PC-3 (cell line): ENCODE measurements around the gene RFX7. TPM values are rescaled to one million over a fixed set of nuclear protein-coding genes. Genes with fewer than 3 reads are reported as not detected.
A peak's percentile ranks its signal among the peaks of the same experiment; 100 is the strongest.

Experiments used
- ATAC-seq: fragments of 200-7000 bp; cut with Tn5 transposase; 2 replicates; pipeline ENCODE4 v1.9.1; 2020; ENCODE audit warnings: mild to moderate bottlenecking, moderate library complexity
- BruUV-seq: library from RNA; stranded (reverse); fragments of 400-500 nt; replicated peaks from 2 replicates; lab custom pipeline; 2021; lab: Mats Ljungman, UMichigan
- CTCF ChIA-PET: fragments of 300-600 bp; sonication (Branson Sonifier 250); formaldehyde crosslinking; loops from one replicate; lab custom pipeline; 2022; ENCODE audit warnings: antibody characterized with exemption; lab: Charles Lee
- POLR2A ChIA-PET: fragments of 300-600 bp; sonication (Branson Sonifier 250); formaldehyde crosslinking; loops from one replicate; lab custom pipeline; 2022; ENCODE audit warnings: antibody characterized with exemption; ENCODE audit not compliant: unreplicated experiment; lab: Charles Lee
- DNase-seq: peaks from one replicate; pipeline ENCODE4 v3.0.0-alpha.2; 2015
- H2AFZ ChIP-seq: fragments of 300-600 bp; sonication (generic); 2 replicates; pipeline ENCODE4 v1.6.0; 2016; ENCODE audit warnings: antibody characterized with exemption, low read length
- H3F3A ChIP-seq: fragments of 300-600 bp; sonication (generic); one replicate; pipeline ENCODE4 v1.6.0; 2017; ENCODE audit warnings: antibody characterized with exemption, low read length, control low read depth, mild to moderate bottlenecking; ENCODE audit not compliant: unreplicated experiment
- H3K27ac ChIP-seq: fragments of 300-600 bp; sonication (generic); 2 replicates; pipeline ENCODE4 v1.5.1; 2016; ENCODE audit warnings: mild to moderate bottlenecking, low read length
- H3K27me3 ChIP-seq: fragments of 300-600 bp; sonication (generic); 2 replicates; pipeline ENCODE4 v1.6.1; 2016; ENCODE audit warnings: low read length, mixed read lengths
- H3K36me3 ChIP-seq: fragments of 300-600 bp; sonication (generic); 2 replicates; pipeline ENCODE4 v1.6.1; 2016; ENCODE audit warnings: low read depth, mixed run types, low read length, mixed read lengths
- H3K4me1 ChIP-seq: fragments of 300-600 bp; sonication (generic); 2 replicates; pipeline ENCODE4 v1.5.1; 2016; ENCODE audit warnings: low read length; ENCODE audit not compliant: insufficient read depth
- H3K4me2 ChIP-seq: fragments of 300-600 bp; sonication (generic); 2 replicates; pipeline ENCODE4 v1.6.0; 2016; ENCODE audit warnings: low read length
- H3K4me3 ChIP-seq: fragments of 300-600 bp; sonication (generic); 2 replicates; pipeline ENCODE4 v1.5.1; 2016; ENCODE audit warnings: mild to moderate bottlenecking, low read length, mixed read lengths
- H3K79me2 ChIP-seq: fragments of 300-600 bp; sonication (generic); 2 replicates; pipeline ENCODE4 v1.6.1; 2017; ENCODE audit warnings: low read length, mixed read lengths
- H3K9ac ChIP-seq: fragments of 300-600 bp; sonication (generic); 2 replicates; pipeline ENCODE4 v1.6.0; 2016; ENCODE audit warnings: mild to moderate bottlenecking, low read length
- H3K9me2 ChIP-seq: fragments of 300-600 bp; sonication (generic); replicated peaks from 2 replicates; pipeline ENCODE4 v1.6.1; 2016; ENCODE audit warnings: mixed run types, low read length, mixed read lengths
- H3K9me3 ChIP-seq: fragments of 300-600 bp; sonication (generic); 2 replicates; pipeline ENCODE4 v1.6.1; 2016; ENCODE audit warnings: low read length, mixed read lengths
- H4K20me1 ChIP-seq: fragments of 300-600 bp; sonication (generic); 2 replicates; pipeline ENCODE4 v1.6.1; 2016; ENCODE audit warnings: low read length, mixed read lengths
- EZH2 ChIP-seq: fragments of 300-600 bp; sonication (generic); IDR thresholded peaks from one replicate; pipeline ENCODE4 v1.6.1; 2017; ENCODE audit warnings: antibody characterized with exemption, mild to moderate bottlenecking, low read length; ENCODE audit not compliant: unreplicated experiment
- EZH2phosphoT487 ChIP-seq: fragments of 300-600 bp; sonication (generic); IDR thresholded peaks from 2 replicates; pipeline ENCODE4 v1.6.1; 2018; ENCODE audit warnings: mild to moderate bottlenecking, antibody characterized with exemption, low read length, borderline replicate concordance
- intact Hi-C: fragments of 100-400 bp; cut with micrococcal nuclease; formaldehyde crosslinking; loops from 2 replicates; pipeline ENCODE4 v1.9.0; 2023
- total RNA-seq: library from RNA; depleted of rRNA; stranded (reverse); fragments of >200 nt; gene quantifications from 2 replicates; pipeline ENCODE4 v1.2.3, GENCODE V29; 2014
- TF ChIP-seq, protein P1 (sequence below): fragments of 300-600 bp; sonication (generic); conservative IDR thresholded peaks from 2 replicates; pipeline ENCODE4 v1.5.1; 2017; ENCODE audit warnings: antibody characterized with exemption, low read depth, mild to moderate bottlenecking, low read length

The RFX7 gene
- total RNA-seq, 1 experiment from 2014 or later = 2.8 TPM

DNA sequence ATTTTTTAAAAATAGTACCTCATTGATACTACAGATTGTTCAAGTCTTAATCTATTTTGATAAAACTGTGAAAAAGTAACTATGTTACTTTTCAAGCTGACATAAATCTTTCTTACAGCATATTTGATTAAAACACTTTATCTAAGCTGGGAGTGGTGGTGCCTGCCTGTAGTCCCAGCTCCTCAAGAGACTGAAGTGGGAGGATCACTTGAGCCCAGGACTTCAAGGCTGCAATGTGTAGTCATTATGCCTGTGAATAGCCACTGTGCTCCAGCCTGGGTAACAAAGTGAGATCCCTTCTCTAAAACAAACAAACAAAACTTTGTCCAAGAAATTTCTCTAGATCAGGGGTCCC lies 190.7 kb downstream of the RFX7 start:
- H3K4me2 ChIP-seq = no peak overlapping the region

DNA sequence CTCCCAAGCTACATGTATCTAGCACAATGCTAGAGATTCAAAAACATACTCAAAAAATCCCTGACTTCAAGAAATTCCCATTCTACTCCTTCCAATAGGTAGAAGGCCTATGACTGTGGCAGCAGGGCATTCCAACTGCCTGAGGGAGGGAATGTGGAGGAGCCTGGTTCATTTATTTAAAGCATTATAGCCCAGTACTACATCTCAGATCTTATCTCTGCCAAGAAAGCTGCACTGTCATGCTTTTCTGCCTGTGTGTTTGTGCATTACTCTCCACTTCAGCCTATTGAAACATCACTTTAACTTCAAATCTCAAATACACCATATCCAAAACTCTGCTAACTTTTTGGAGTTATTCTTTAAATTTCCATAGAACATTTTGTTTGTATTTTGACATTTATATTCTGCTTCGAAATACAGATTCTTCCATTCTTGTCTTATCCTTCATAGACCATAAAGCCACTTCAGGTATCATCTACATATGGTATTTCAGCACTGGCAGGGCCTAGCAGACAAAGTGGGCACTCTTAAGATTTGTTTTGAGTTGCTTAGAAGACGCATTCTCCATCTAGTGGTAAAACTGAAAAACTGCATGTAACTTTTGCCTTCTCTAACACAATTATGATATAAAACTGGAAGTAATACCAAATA lies 191.2 kb downstream of the RFX7 start:
- Histone ChIP-seq H3K27me3 (no peaks in the 10 kb centered on the region), H3F3A (no peaks in the 10 kb centered on the region), H3K9ac (no peak overlapping the region), H2AFZ (0 out of 2 replicates have a peak overlapping the region, but pooled peaks have one; percentile 39), H3K9me3 (no peaks in the 10 kb centered on the region), H3K4me3 (no peak overlapping the region), H3K79me2 (no peaks in the 10 kb centered on the region), H3K36me3 (no peaks in the 10 kb centered on the region), H3K4me1 (peaks cover 1% of the 10 kb centered on the region; the same call in 1 of the 2 replicates), H3K4me2 (no peak overlapping the region), H4K20me1 (no peaks in the 10 kb centered on the region), H3K27ac (no peak overlapping the region), H3K9me2 (no peaks in the 10 kb centered on the region)
- ChIA-PET CTCF (no interaction called here), POLR2A (no interaction called here)
- no TSS peak for BruUV-seq
- no peak for TF ChIP-seq EZH2phosphoT487
- TF ChIP-seq, protein P1, sequence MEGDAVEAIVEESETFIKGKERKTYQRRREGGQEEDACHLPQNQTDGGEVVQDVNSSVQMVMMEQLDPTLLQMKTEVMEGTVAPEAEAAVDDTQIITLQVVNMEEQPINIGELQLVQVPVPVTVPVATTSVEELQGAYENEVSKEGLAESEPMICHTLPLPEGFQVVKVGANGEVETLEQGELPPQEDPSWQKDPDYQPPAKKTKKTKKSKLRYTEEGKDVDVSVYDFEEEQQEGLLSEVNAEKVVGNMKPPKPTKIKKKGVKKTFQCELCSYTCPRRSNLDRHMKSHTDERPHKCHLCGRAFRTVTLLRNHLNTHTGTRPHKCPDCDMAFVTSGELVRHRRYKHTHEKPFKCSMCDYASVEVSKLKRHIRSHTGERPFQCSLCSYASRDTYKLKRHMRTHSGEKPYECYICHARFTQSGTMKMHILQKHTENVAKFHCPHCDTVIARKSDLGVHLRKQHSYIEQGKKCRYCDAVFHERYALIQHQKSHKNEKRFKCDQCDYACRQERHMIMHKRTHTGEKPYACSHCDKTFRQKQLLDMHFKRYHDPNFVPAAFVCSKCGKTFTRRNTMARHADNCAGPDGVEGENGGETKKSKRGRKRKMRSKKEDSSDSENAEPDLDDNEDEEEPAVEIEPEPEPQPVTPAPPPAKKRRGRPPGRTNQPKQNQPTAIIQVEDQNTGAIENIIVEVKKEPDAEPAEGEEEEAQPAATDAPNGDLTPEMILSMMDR = peak; percentile 76
- intact Hi-C loops = loop anchor here (1.0 to 10.0 kb wide), 3 partner anchors 61 to 408 kb away; no protein-coding TSS in a partner anchor
- peak; percentile 64 for ATAC-seq
- peak; percentile 67 for DNase-seq

More for the DNA sequence above, 190.7 kb downstream of the RFX7 start:
- Histone ChIP-seq H3K9me3 (no peaks in the 10 kb centered on the region), H3F3A (no peaks in the 10 kb centered on the region), H3K4me1 (no peaks in the 10 kb centered on the region), H4K20me1 (no peaks in the 10 kb centered on the region), H3K9ac (no peak overlapping the region), H3K36me3 (no peaks in the 10 kb centered on the region), H3K79me2 (no peaks in the 10 kb centered on the region), H3K27me3 (no peaks in the 10 kb centered on the region), H3K4me3 (no peak overlapping the region), H3K9me2 (no peaks in the 10 kb centered on the region), H2AFZ (no peak overlapping the region), H3K27ac (no peak overlapping the region)
- intact Hi-C loops = loop anchor here (2.0 to 10.0 kb wide), 2 partner anchors 134 to 408 kb away; no protein-coding TSS in a partner anchor
- ChIA-PET POLR2A (no interaction called here), CTCF (no interaction called here)
- ATAC-seq = no peak
- TF ChIP-seq EZH2phosphoT487 (no peak), EZH2 (no peak)
- TF ChIP-seq, protein P1 = no peak
- BruUV-seq = no TSS peak
- no peak for DNase-seq

DNA sequence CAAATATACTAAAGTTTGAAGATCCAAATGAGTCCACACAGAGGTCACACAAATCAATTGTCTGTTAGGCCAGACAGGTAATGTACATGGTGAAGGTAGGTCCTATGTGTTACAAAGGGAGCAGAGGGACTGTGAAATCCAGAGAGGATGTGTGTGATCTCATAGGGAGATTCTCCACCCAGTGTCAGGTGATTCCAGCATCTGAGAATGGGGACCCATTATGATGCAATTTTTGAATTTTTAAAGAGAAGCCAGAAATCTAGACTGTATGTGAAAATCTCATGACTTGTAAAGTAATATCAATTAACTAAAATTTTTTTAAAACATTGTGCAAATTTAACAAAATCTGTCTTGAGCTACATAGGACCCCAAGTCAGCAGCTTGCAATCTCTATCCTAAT lies 192.0 kb downstream of the RFX7 start:
- Histone ChIP-seq H3K9me3 (no peaks in the 10 kb centered on the region), H3K79me2 (no peaks in the 10 kb centered on the region), H3K4me1 (peaks cover 7% of the 10 kb centered on the region; the same call in 1 of the 2 replicates), H3K27me3 (no peaks in the 10 kb centered on the region), H3K9ac (no peak overlapping the region), H3K4me2 (no peak overlapping the region), H3F3A (no peaks in the 10 kb centered on the region), H4K20me1 (no peaks in the 10 kb centered on the region), H3K36me3 (no peaks in the 10 kb centered on the region), H3K9me2 (no peaks in the 10 kb centered on the region), H3K27ac (no peak overlapping the region), H2AFZ (no peak overlapping the region), H3K4me3 (no peak overlapping the region)
- no TSS peak for BruUV-seq
- intact Hi-C loops = loop anchor here (1.0 to 10.0 kb wide), 3 partner anchors 60 to 407 kb away; no protein-coding TSS in a partner anchor
- TF ChIP-seq EZH2 (no peak), EZH2phosphoT487 (no peak)
- TF ChIP-seq, protein P1 = no peak
- CTCF ChIA-PET = no interaction called here
- no peak for ATAC-seq
- no peak for DNase-seq
- POLR2A ChIA-PET = no interaction called here
